Fibroblast of mammary gland (primary cell): ENCODE measurements around the gene KLF14.

Source experiments
- DNase-seq: peaks from one replicate; pipeline ENCODE4 v3.0.0-alpha.2; 2010; ENCODE audit warnings: low read depth
- H3K4me3 ChIP-seq: 2 replicates; pipeline ENCODE4 v1.5.1; 2011; ENCODE audit warnings: low read depth, mild to moderate bottlenecking, low read length, moderate library complexity; ENCODE audit not compliant: control insufficient read depth
- CTCF ChIP-seq: conservative IDR thresholded peaks from 2 replicates; pipeline ENCODE4 v1.5.1; 2011; ENCODE audit warnings: low read depth, low read length, inconsistent platforms; ENCODE audit not compliant: control insufficient read depth, insufficient read depth

The KLF14 gene

DNA sequence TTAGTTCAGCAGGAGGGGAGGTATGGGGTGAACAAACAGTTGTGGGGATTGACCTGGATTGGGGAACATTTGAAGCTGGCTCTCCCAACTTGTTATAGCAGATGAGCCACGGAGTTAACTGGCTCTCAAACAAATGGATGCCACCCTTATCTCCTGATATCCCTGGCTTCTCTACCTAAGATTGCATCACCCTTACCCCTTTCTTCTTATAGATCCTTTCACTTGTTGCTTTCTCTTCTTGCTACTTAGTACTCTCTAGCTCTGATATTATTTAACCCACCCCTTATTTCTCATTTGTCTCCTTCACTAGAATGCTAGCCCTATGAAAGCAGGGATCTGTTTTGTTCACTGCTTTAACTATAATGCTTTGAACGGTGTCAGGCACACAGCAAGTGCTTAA, 22.3 kb upstream of the KLF14 start:
- no peak overlapping the region for H3K4me3 ChIP-seq
- no peak for DNase-seq
- TF ChIP-seq CTCF, result no peak

GRCh38 chr7:130752424-130752823, 18.4 kb upstream of the KLF14 start:
- no peak for DNase-seq
- H3K4me3 ChIP-seq, result no peak overlapping the region
- TF ChIP-seq CTCF, result no peak

DNA sequence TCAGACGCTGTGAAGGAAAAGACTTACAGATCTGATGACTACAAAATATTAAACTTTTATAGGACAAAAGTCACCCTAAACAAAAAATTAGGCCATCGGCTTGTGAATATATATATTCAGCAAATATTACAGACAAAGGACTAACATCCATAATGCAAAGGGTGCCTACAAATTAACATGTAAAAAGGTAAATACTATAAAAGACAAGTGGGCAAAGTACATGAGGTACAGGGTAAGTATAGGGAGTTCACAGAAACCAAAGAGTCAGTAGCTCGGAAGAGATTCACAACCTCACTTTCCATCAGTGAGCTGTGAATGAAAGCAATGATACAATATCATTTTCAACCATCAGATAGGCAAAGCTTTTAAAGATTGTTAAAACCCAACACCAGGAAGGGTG, 16.7 kb upstream of the KLF14 start:
- no peak overlapping the region for H3K4me3 ChIP-seq
- TF ChIP-seq CTCF, result no peak
- no peak for DNase-seq

DNA sequence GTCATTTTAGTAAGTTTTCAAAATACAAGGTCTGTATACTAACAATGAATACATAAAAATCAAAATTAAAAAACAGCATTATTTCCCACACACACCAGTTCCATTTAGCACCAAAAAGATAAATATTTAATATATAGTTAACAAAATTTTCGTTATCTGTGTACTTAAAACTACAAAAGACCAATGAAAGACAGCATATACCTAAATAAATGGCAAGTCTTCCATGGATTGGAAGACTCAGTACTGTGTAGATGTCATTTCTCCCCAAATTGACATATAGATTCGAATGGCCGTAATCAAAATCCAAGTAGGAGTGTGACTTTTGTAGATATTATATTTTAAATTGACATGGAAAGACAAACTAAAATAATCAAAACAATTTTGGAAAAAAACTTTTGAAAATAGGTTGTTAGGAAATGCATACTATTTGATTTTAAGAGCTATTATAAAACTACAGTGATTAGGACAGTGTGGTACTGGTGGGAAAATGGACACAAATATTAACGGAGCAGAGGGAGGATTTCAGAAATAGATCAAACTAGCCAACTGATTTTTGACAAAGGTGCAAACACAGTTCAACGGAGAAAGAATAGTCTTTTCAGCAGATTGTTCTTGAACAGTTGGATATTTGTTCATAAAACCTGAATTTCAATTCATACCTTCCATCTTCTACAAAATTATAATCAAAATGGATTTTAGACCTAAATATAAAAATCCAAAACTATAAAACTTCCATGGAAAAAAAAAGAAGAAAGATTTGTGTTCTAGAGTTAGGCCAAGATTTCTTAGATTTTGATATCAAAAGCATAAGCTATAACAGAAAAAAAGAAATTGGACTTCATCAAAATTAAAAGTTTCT, 14.8 kb upstream of the KLF14 start:
- no peak for TF ChIP-seq CTCF
- DNase-seq, result no peak

DNA sequence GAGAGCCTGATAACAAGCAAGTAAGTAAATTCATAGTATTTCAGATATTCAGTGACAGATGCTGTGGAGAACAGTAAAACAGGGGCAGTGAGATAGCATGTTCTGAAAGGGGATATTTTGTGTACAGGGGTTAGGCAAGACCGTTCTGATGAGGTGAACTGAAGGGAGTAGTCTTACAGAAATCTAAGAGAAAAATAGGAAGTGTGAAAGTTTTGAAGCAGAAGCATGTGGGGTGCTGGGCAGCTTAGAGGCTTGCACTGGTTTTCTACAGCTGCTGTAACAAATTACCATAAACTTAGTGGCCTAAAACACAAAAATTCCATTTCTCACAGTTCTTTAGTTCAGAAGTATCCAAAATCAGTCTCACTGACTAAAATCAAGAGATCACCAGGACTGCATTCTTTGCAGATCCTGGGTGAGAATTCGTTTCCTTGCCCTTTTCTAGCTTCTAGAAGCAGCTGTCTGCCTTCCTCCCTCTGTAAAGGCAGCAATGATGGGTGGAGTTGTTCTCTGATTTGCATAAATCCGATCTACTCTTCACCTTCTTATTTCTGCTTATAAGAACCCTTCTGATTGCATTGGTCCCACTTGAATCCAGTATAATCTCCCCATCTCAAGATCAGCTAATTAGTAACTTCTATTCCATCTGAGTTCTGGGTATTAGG, 7.5 kb upstream of the KLF14 start:
- no peak overlapping the region for H3K4me3 ChIP-seq
- no peak for TF ChIP-seq CTCF
- DNase-seq, result no peak

More for the DNA sequence above, 14.8 kb upstream of the KLF14 start:
- H3K4me3 ChIP-seq, result no peak overlapping the region

DNA sequence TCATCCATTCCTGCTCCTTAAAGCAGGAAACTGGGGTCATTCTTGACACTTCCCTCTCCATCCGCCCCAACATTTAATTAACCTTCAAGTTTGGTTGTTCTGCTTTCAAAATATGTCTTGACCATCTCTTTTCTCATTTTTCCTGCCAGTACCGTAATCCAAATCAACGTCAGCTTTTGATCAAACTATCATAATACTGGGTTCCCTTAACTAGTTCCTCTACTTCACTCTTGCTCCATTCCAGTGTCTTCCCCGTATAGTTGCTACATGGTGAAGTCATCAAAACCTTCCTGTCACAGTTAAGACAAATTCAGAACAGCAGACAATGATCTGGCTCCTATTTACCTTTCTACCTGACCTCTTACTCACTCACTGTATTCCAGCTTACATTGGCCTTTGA, 6.6 kb upstream of the KLF14 start:
- no peak for DNase-seq
- no peak overlapping the region for H3K4me3 ChIP-seq
- TF ChIP-seq CTCF, result no peak
